Testis (tissue), 5 donors: ENCODE results near the gene OR51B2. TPM values are rescaled to one million over a fixed set of nuclear protein-coding genes. Genes with fewer than 3 reads are reported as not detected.

Source experiments
- DNase-seq: peaks from one replicate; pipeline ENCODE4 v3.0.0-alpha.2; 2019
- H3K27ac ChIP-seq, 2 donors: fragments of 200-600 bp; sonication (generic); one replicate each; pipeline ENCODE4 v1.5.1; 2019
- H3K27me3 ChIP-seq: fragments of 200-600 bp; sonication (generic); one replicate; pipeline ENCODE4 v1.5.1; 2019
- H3K36me3 ChIP-seq: fragments of 200-600 bp; sonication (generic); one replicate; pipeline ENCODE4 v1.5.1; 2017; ENCODE audit warnings: low read depth; ENCODE audit errors: missing control alignments
- H3K4me1 ChIP-seq: fragments of 200-600 bp; sonication (generic); one replicate; pipeline ENCODE4 v1.5.1; 2019
- H3K4me3 ChIP-seq, 2 donors: fragments of 200-600 bp; sonication (generic); one replicate each; pipeline ENCODE4 v1.5.1; 2017 to 2019
- H3K9me3 ChIP-seq: fragments of 200-600 bp; sonication (generic); one replicate; pipeline ENCODE4 v1.5.1; 2017
- POLR2A ChIP-seq: fragments of 450-650 bp; IDR thresholded peaks from one replicate; pipeline ENCODE4 v1.6.1; 2017; ENCODE audit warnings: antibody characterized with exemption, mild to moderate bottlenecking, moderate library complexity
- WGBS, 2 donors: methylation state at CpG; one replicate each; pipeline ENCODE4 v1.1.5; 2018; 5-methylcytosine and 5-hydroxymethylcytosine counted together
- intact Hi-C: fragments of 100-400 bp; cut with DNase I; formaldehyde crosslinking; loops from one replicate; pipeline ENCODE4 v1.15.1; 2023; ENCODE audit warnings: low total_unique reads
- long read RNA-seq, 2 donors: transcript quantifications; one replicate each; lab custom pipeline, GENCODE V29; 2026
- polyA plus RNA-seq: library from polyadenylated mRNA; stranded (reverse); fragments of 350-450 nt; fragmentation: Illumina TruSeq; extraction: RNeasy Lipid Tissue Mini Kit (QIAGEN cat#74804); gene quantifications from one replicate; pipeline ENCODE4 v1.2.3, GENCODE V29; 2014; ENCODE audit warnings: low read depth, low replicate concordance; ENCODE audit not compliant: insufficient read depth
- total RNA-seq, 2 donors: library from RNA; depleted of rRNA; stranded (reverse); fragments of >200 nt; gene quantifications; one replicate each; pipeline ENCODE4 v1.2.3, GENCODE V29; 2016
- TF ChIP-seq, protein P1 (sequence below), 3 experiments: fragments of 450-650 bp in 2 of 3; fragments of 200-600 bp in 1 of 3; sonication (generic) in 1 of 3; IDR thresholded peaks; one replicate each; pipeline ENCODE4 v1.5.1; 2016 to 2019; ENCODE audit warnings: antibody characterized with exemption in 3 of 3, mild to moderate bottlenecking in 2 of 3, moderate library complexity in 1 of 3

The OR51B2 gene, protein sequence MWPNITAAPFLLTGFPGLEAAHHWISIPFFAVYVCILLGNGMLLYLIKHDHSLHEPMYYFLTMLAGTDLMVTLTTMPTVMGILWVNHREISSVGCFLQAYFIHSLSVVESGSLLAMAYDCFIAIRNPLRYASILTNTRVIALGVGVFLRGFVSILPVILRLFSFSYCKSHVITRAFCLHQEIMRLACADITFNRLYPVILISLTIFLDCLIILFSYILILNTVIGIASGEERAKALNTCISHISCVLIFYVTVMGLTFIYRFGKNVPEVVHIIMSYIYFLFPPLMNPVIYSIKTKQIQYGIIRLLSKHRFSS
- under 1 TPM in 1 of 2 donors, not detected in 1; 0.74 TPM for total RNA-seq
- polyA plus RNA-seq, result not detected
- long read RNA-seq, donor 1, result 0 reads
- long read RNA-seq, donor 2, result 0 reads

- TF ChIP-seq, protein P1, sequence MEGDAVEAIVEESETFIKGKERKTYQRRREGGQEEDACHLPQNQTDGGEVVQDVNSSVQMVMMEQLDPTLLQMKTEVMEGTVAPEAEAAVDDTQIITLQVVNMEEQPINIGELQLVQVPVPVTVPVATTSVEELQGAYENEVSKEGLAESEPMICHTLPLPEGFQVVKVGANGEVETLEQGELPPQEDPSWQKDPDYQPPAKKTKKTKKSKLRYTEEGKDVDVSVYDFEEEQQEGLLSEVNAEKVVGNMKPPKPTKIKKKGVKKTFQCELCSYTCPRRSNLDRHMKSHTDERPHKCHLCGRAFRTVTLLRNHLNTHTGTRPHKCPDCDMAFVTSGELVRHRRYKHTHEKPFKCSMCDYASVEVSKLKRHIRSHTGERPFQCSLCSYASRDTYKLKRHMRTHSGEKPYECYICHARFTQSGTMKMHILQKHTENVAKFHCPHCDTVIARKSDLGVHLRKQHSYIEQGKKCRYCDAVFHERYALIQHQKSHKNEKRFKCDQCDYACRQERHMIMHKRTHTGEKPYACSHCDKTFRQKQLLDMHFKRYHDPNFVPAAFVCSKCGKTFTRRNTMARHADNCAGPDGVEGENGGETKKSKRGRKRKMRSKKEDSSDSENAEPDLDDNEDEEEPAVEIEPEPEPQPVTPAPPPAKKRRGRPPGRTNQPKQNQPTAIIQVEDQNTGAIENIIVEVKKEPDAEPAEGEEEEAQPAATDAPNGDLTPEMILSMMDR (IDR thresholded peaks at IDR 0.05), result no peak
- no peak for TF ChIP-seq POLR2A
- WGBS, 2 donors, result 82 to 91% methylated on average over 3 of the region's 3 CpGs
- intact Hi-C loops, result no loop called here
- no peak for DNase-seq
- Histone ChIP-seq H3K4me1 (no peaks in the 10 kb centered on the region), H3K4me3 (no peak within 1 kb of the TSS), H3K9me3 (no peaks in the 10 kb centered on the region), H3K27me3 (no peaks in the 10 kb centered on the region), H3K27ac (no peak within 1 kb of the TSS), H3K36me3 (no peaks in the 10 kb centered on the region)
Measured at GRCh38 chr11:5324197-5324596, at the start of gene OR51B2. OR51B2 (minus strand) TSS chr11:5324297; CDS start chr11:5324297, 0 bp downstream.

DNA sequence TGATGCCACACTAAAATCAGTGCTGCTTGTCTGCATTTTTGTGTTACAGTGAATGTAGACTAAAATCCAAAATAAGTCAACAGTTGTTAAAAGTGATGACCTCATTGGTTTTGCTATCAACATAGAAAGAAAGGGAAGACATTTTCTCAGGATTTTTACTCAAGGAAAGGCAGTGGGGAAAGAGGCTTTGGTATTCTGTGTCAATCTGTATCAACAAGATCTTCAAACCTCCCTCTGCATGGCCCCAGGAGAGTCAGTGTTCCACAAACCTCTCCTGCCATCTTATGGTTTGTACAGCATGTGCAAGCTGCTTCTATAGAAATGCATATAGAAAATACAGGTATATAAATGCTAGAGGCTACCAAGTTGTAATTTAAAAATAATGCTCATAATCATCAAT lies 45.7 kb upstream of the OR51B2 start:
- H3K4me3 ChIP-seq, result no peak overlapping the region
- no peaks in the 10 kb centered on the region for H3K27me3 ChIP-seq
- intact Hi-C loops, result no loop called here
- H3K36me3 ChIP-seq, result no peaks in the 10 kb centered on the region
- H3K9me3 ChIP-seq, result no peaks in the 10 kb centered on the region
- no peak overlapping the region for H3K27ac ChIP-seq
- DNase-seq, result no peak
- peaks cover 3% of the 10 kb centered on the region for H3K4me1 ChIP-seq
- TF ChIP-seq POLR2A, result no peak
- TF ChIP-seq, protein P1 (IDR thresholded peaks at IDR 0.05), result no peak

GRCh38 chr11:5368502-5369043 lies 44.5 kb upstream of the OR51B2 start:
- no peak overlapping the region for H3K4me3 ChIP-seq

GRCh38 chr11:5367448-5368074 lies 43.5 kb upstream of the OR51B2 start:
- H3K4me1 ChIP-seq, result peaks cover 3% of the 10 kb centered on the region
- no peaks in the 10 kb centered on the region for H3K9me3 ChIP-seq
- DNase-seq, result no peak
- TF ChIP-seq POLR2A, result no peak
- TF ChIP-seq, protein P1 (IDR thresholded peaks at IDR 0.05), result no peak
- H3K36me3 ChIP-seq, result no peaks in the 10 kb centered on the region
- 39 to 69% methylated on average over 2 of the region's 2 CpGs for WGBS, 2 donors
- intact Hi-C loops, result no loop called here
- no peak overlapping the region for H3K4me3 ChIP-seq
- no peaks in the 10 kb centered on the region for H3K27me3 ChIP-seq
- no peak overlapping the region for H3K27ac ChIP-seq

More at GRCh38 chr11:5368502-5369043, 44.5 kb upstream of the OR51B2 start:
- Histone ChIP-seq H3K27ac (no peak overlapping the region), H3K4me1 (peaks cover 3% of the 10 kb centered on the region), H3K36me3 (no peaks in the 10 kb centered on the region), H3K27me3 (no peaks in the 10 kb centered on the region), H3K9me3 (no peaks in the 10 kb centered on the region)
- WGBS, 2 donors, result 70 to 72% methylated on average over 3 of the region's 3 CpGs
- TF ChIP-seq, protein P1 (IDR thresholded peaks at IDR 0.05), result no peak
- no peak for TF ChIP-seq POLR2A
- no peak for DNase-seq
- intact Hi-C loops, result no loop called here
